CMK (cell line): Measurements from ENCODE around the gene WFDC10B.
"Not testable (repeated sequence)": the region's sequence is repeated elsewhere in the genome, so short reads cannot be mapped to it uniquely, and the experiment has no call there.

Experiments used
- DNase-seq: peaks from one replicate; pipeline ENCODE4 v3.0.0-alpha.2; 2010; ENCODE audit warnings: low read depth

The WFDC10B gene

DNA sequence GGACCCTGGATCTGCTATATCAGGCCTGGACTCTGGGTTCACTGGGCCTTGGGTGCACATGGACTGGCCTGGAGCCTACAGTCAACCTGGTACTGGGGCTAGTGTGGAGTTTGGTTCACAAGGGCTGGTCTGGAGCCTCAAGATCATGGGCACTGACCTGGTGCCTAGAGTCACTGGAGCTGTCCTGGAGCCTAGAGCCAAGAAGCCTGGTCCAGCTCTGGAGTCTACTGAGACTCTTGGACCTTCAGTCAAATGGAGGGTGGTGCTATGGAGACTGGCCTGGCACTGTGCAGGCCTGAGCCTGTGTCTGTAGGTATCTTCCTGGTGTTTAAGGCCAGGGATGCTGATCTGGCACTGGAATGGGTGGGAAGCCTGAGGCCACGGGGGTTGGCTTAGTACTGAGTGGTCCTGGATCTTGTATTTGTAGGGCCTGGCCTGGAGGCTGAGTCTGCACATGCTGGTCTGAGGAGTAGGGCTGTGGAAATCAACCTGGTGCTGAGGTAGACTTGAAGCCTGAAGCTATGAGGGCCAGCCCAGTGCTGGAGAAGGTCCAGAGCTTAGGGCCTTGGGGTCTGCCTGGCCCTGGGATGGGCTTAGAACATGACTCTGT lies 57.3 kb downstream of the WFDC10B start:
- no peak for DNase-seq

DNA sequence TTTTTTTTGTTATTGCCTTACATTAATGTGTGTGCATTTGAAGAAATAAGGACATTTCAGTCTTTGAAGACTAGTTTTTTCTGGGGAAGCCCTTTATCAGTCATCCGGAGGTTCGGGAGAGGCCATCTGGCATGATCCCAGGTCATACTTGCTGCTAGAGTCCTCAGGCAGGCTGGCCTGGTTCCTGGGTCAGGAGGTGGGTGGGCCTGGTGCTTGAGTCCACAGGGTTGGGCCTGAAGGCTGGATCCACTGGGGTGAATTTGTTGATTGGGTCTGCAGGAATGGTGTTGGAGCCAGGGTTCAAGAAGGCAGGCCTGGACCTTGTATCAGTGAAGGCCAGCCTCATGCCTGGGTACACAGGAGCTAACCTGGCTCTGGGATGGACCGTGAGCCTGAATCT lies 57.9 kb downstream of the WFDC10B start:
- no peak for DNase-seq

DNA sequence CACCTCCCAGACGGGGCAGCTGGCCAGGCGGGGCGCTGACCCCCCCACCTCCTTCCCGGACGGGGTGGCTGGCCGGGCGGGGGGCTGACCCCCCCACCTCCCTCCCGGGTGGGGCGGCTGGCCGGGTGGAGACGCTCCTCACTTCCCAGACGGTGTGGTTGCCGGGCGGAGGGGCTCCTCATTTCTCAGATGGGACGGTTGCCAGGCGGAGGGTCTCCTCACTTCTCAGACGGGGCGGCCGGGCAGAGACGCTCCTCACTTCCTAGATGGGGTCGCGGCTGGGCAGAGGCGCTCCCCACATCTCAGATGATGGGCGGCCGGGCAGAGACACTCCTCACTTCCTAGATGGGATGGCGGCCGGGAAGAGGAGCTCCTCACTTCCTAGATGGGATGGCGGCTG lies 59.0 kb downstream of the WFDC10B start:
- DNase-seq, result not testable (repeated sequence)

DNA sequence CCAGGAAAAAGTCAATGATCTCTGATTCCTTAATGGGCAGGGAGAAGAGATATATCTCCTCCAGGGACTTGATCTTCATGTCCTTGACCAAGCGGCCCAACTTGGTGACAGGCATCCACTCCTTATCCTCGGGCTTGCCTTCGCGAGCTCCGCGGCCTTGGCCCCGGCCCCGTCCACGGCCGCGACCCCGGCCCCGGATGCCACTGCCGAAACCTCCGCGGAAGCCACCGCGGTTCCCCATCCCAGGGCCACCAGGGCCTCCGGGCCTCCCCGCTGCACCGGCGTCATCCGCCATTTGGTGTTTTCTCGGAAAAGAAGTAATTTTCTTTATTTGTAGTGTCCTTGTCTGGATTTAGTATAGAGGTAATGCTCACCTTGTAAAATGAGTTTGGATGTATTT lies 63.7 kb downstream of the WFDC10B start:
- DNase-seq, result not testable (repeated sequence)

DNA sequence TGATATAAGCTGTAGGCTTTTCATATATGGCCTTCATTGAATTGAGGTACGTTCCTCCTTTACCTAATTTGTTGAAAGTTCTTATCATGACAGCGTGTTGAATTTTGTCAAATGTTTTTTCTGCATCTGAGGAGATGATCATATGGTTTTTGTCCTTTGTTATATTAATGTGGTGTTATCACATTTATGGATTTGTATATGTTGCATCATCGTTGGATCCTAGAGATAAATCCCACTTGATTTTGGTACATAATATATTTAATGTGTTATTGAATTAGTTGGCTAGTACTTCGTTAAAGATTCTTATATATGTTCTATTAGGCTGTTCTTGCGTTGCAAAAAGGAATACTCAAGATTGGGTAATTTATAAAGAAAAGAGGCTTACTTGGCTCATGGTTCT lies 65.1 kb downstream of the WFDC10B start:
- no peak for DNase-seq

DNA sequence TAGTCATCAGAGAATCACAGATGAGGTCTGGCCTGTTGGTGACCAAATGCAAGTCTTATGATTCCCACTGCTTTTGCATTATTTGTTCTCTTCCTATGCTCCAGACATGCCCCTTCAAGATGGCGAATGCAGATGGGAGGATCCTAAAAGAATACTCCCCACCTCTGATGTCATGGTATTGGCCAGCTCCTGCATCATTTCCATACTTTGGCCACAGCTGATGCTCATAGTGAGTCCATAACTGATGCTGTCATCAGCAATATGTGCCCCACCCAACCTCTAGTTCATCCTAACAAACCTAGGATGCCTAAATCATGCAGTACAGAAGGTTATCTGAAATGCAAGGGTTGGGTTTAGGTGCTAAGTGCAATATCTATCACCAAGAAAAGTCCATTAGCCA lies 68.3 kb downstream of the WFDC10B start:
- DNase-seq, result no peak
